Measurements from ENCODE around the gene LRRC32. TPM values are rescaled to one million over a fixed set of nuclear protein-coding genes. Genes with fewer than 3 reads are reported as not detected.

The LRRC32 gene
- total RNA-seq, 1 experiment from 2014 or later = 0.15 TPM

GRCh38 chr11:76677458-76677765, 6.9 kb upstream of the LRRC32 start:
- ChIA-PET POLR2A (no interaction called here), CTCF (no interaction called here)
- H3K4me1 ChIP-seq (ENCODE audit: control insufficient read depth, insufficient read depth, low read length) = no peaks in the 10 kb centered on the region
- no peak for ATAC-seq
- H3K9me3 ChIP-seq (ENCODE audit: control insufficient read depth, insufficient read depth, low read depth, low read length) = no peaks in the 10 kb centered on the region
- DNase-seq (ENCODE audit: low read depth, low spot score) = no peak
- H3K27me3 ChIP-seq (ENCODE audit: control insufficient read depth, insufficient read depth, low read length) = no peaks in the 10 kb centered on the region
- intact Hi-C loops (cut with micrococcal nuclease; ENCODE audit: unreplicated experiment) (no loop called here), in situ Hi-C loops (cut with HindIII; ENCODE audit: low pct_unique_long_range_greater_than_20kb, low sequenced_read_pairs) (no loop called here)
- no peak for TF ChIP-seq TCF7L2 (IDR thresholded peaks at IDR 0.05; ENCODE audit: low read depth, low read length)
- no TSS peak for BruUV-seq (replicated peaks)
- H3K36me3 ChIP-seq (ENCODE audit: control insufficient read depth, insufficient read depth, low read length) = no peaks in the 10 kb centered on the region
- H3K27ac ChIP-seq (ENCODE audit: low read length) = no peak overlapping the region
- no peak overlapping the region for H3K4me3 ChIP-seq (ENCODE audit: low read depth in 2 of 2, low read length in 2 of 2)

DNA sequence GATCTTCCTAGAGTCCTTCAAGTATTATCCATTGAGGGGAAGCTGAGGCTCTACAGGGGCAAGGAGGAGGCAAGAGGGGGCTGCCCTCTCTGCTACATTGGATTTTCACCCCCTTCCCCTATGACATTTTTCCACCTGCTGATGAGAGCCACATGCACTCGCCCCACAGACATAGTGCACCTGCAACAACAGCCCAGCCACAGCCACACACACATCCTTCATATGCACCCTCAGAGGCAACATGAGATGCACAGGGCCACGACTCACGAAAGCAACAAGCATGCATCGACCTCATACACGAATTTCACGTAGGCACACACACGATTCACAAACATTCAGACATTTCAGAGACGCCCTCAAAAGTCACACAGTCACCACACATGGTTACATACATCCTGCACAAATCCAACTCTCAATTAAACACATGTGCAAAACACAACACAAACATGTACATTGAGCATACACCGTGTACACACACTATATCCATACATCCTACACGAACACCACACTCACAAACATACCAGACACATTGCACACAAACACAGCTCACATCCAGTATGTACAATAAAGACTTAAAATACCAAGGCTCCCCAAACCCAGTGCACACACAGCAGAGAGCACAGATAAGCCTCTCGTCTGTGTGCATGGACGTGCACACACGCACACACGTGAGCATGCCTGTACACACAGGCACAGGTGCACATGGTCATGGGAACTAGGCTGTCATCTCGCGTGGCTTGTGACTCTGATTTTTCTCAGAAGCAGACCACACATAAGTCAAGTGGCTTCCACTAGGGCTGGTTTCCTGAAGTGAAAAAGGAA, 6.3 kb upstream of the LRRC32 start:
- in situ Hi-C loops (cut with HindIII; ENCODE audit: low pct_unique_long_range_greater_than_20kb, low sequenced_read_pairs) = no loop called here
- POLR2A ChIA-PET = interaction anchor here (0.5 kb wide), 1 partner anchor 123 kb away, joined by 8 read pairs; no protein-coding TSS in a partner anchor

More for the DNA sequence above, 6.3 kb upstream of the LRRC32 start:
- Histone ChIP-seq H3K4me3 (ENCODE audit: low read depth in 2 of 2, low read length in 2 of 2) (no peak overlapping the region), H3K9me3 (ENCODE audit: control insufficient read depth, insufficient read depth, low read depth, low read length) (no peaks in the 10 kb centered on the region), H3K4me1 (ENCODE audit: control insufficient read depth, insufficient read depth, low read length) (no peaks in the 10 kb centered on the region), H3K27ac (ENCODE audit: low read length) (no peak overlapping the region), H3K27me3 (ENCODE audit: control insufficient read depth, insufficient read depth, low read length) (no peaks in the 10 kb centered on the region), H3K36me3 (ENCODE audit: control insufficient read depth, insufficient read depth, low read length) (no peaks in the 10 kb centered on the region)
- ATAC-seq = no peak
- TF ChIP-seq CTCF (IDR thresholded peaks at IDR 0.05) = no peak
- TF ChIP-seq, protein P1, sequence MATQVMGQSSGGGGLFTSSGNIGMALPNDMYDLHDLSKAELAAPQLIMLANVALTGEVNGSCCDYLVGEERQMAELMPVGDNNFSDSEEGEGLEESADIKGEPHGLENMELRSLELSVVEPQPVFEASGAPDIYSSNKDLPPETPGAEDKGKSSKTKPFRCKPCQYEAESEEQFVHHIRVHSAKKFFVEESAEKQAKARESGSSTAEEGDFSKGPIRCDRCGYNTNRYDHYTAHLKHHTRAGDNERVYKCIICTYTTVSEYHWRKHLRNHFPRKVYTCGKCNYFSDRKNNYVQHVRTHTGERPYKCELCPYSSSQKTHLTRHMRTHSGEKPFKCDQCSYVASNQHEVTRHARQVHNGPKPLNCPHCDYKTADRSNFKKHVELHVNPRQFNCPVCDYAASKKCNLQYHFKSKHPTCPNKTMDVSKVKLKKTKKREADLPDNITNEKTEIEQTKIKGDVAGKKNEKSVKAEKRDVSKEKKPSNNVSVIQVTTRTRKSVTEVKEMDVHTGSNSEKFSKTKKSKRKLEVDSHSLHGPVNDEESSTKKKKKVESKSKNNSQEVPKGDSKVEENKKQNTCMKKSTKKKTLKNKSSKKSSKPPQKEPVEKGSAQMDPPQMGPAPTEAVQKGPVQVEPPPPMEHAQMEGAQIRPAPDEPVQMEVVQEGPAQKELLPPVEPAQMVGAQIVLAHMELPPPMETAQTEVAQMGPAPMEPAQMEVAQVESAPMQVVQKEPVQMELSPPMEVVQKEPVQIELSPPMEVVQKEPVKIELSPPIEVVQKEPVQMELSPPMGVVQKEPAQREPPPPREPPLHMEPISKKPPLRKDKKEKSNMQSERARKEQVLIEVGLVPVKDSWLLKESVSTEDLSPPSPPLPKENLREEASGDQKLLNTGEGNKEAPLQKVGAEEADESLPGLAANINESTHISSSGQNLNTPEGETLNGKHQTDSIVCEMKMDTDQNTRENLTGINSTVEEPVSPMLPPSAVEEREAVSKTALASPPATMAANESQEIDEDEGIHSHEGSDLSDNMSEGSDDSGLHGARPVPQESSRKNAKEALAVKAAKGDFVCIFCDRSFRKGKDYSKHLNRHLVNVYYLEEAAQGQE (IDR thresholded peaks at IDR 0.05; ENCODE audit: insufficient read depth in 1 of 2, low read depth in 2 of 2, low read length in 1 of 2) = no peak
- no peak for TF ChIP-seq TCF7L2 (IDR thresholded peaks at IDR 0.05; ENCODE audit: low read depth, low read length)
- no peak for TF ChIP-seq POLR2AphosphoS5 (IDR thresholded peaks at IDR 0.05; ENCODE audit: low read depth, low read length)
- no peak for TF ChIP-seq SIN3A (IDR thresholded peaks at IDR 0.05; ENCODE audit: borderline replicate concordance, insufficient read depth, low read depth, low read length)
- intact Hi-C loops (cut with micrococcal nuclease; ENCODE audit: unreplicated experiment) = no loop called here
- no peak for DNase-seq (ENCODE audit: low read depth, low spot score)
- no TSS peak for BruUV-seq (replicated peaks)
- CTCF ChIA-PET = no interaction called here

Data from Panc1 (cell line).